Kidney (tissue), 14 donors: Measurements from ENCODE around the gene ITPKB. TPM values are rescaled to one million over a fixed set of nuclear protein-coding genes. Genes with fewer than 3 reads are reported as not detected.

Experiments used
- DNase-seq, 5 donors: peaks; one replicate each; pipeline ENCODE4 v3.0.0-alpha.2; 2013 to 2020
- FAIRE-seq: peaks from 2 replicates; lab custom pipeline; 2012; peaks lifted over from hg19 to GRCh38; lab: Jason Lieb, UNC
- H3K27ac ChIP-seq, 2 donors: one replicate each; pipeline ENCODE4 v1.7.0; 2013; ENCODE audit warnings: low read depth in 2 of 2, low read length in 2 of 2, inconsistent platforms in 1 of 2
- H3K27me3 ChIP-seq: one replicate; pipeline ENCODE4 v1.7.1; 2013; ENCODE audit warnings: low read length, inconsistent platforms; ENCODE audit not compliant: control insufficient read depth, insufficient read depth
- H3K36me3 ChIP-seq, 3 donors: one replicate each; pipeline versions ENCODE4 v1.7.0 to v1.7.1; 2013; ENCODE audit warnings: low read length in 3 of 3, control low read depth in 1 of 3, inconsistent platforms in 1 of 3; ENCODE audit not compliant: insufficient read depth in 3 of 3, control insufficient read depth in 2 of 3
- H3K4me1 ChIP-seq, 3 donors: one replicate each; pipeline versions ENCODE4 v1.7.0 to v1.7.1; 2013; ENCODE audit warnings: low read length in 3 of 3, inconsistent platforms in 1 of 3, low read depth in 1 of 3; ENCODE audit not compliant: control insufficient read depth in 2 of 3, insufficient read depth in 2 of 3
- H3K4me3 ChIP-seq, 3 donors: one replicate each; pipeline versions ENCODE4 v1.7.0 to v1.8.1; 2013; ENCODE audit warnings: low read length in 3 of 3, control low read depth in 1 of 3, inconsistent platforms in 1 of 3
- H3K9ac ChIP-seq, 3 donors: one replicate each; pipeline versions ENCODE4 v1.7.0 to v1.7.1; 2013; ENCODE audit warnings: low read length in 3 of 3, control low read depth in 1 of 3, inconsistent platforms in 1 of 3
- H3K9me3 ChIP-seq, 3 donors: one replicate each; pipeline versions ENCODE4 v1.7.0 to v1.7.1; 2013; ENCODE audit warnings: low read length in 3 of 3, control low read depth in 1 of 3, inconsistent platforms in 1 of 3; ENCODE audit not compliant: control insufficient read depth in 2 of 3, insufficient read depth in 1 of 3
- intact Hi-C: fragments of 100-400 bp; cut with DNase I; formaldehyde crosslinking; loops from one replicate; pipeline ENCODE4 v1.11.1; 2022
- polyA plus RNA-seq: library from polyadenylated mRNA; stranded (reverse); fragments of 350-450 nt; fragmentation: Illumina TruSeq; extraction: RNeasy Lipid Tissue Mini Kit (QIAGEN cat#74804); gene quantifications from one replicate; pipeline ENCODE4 v1.2.3, GENCODE V29; 2014; ENCODE audit warnings: low read depth, low replicate concordance; ENCODE audit not compliant: insufficient read depth
- total RNA-seq: library from RNA; stranded (reverse); fragmentation: NEBNext Ultra II Directional; extraction: Animal tissue kit (Norgen Biotek cat#: 25700); gene quantifications from one replicate; pipeline ENCODE4 v1.2.1, GENCODE V29; 2021
- TF ChIP-seq, protein P1 (sequence below): IDR thresholded peaks from 3 replicates; pipeline ENCODE4 v1.5.1; 2012; ENCODE audit warnings: mild to moderate bottlenecking, moderate library complexity, borderline replicate concordance; ENCODE audit not compliant: insufficient read depth; ENCODE audit errors: extremely low read depth
- donor health status: control.
- donor health status: control.
- donor health status: control.
- donor health status: control.
- donor health status: control.
- donor health status: DM: yes; HTN: yes; CAD: no.
- donor health status: Normal renal cell carcinoma (clear cell type).

Gene ITPKB
- total and polyA plus RNA-seq, 2 donors from 2014 or later = 20.2 to 39.3 TPM

GRCh38 chr1:226696547-226696946, 42.5 kb downstream of the ITPKB start:
- TF ChIP-seq, protein P1, sequence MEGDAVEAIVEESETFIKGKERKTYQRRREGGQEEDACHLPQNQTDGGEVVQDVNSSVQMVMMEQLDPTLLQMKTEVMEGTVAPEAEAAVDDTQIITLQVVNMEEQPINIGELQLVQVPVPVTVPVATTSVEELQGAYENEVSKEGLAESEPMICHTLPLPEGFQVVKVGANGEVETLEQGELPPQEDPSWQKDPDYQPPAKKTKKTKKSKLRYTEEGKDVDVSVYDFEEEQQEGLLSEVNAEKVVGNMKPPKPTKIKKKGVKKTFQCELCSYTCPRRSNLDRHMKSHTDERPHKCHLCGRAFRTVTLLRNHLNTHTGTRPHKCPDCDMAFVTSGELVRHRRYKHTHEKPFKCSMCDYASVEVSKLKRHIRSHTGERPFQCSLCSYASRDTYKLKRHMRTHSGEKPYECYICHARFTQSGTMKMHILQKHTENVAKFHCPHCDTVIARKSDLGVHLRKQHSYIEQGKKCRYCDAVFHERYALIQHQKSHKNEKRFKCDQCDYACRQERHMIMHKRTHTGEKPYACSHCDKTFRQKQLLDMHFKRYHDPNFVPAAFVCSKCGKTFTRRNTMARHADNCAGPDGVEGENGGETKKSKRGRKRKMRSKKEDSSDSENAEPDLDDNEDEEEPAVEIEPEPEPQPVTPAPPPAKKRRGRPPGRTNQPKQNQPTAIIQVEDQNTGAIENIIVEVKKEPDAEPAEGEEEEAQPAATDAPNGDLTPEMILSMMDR = no peak
- Histone ChIP-seq H3K27me3 (no peaks in the 10 kb centered on the region), H3K4me1 (peaks cover 0 to 11% (median 8%) of the 10 kb centered on the region in 3 donors), H3K27ac (peak overlapping the region in 1 of 2 donors; percentile 44), H3K4me3 (no peak overlapping the region), H3K9me3 (no peaks in the 10 kb centered on the region), H3K36me3 (peaks cover 0 to 7% (median 4%) of the 10 kb centered on the region in 3 donors), H3K9ac (peak overlapping the region in 1 of 3 donors; percentile 43)
- FAIRE-seq (no peak), DNase-seq (no peak)
- intact Hi-C loops = no loop called here

DNA sequence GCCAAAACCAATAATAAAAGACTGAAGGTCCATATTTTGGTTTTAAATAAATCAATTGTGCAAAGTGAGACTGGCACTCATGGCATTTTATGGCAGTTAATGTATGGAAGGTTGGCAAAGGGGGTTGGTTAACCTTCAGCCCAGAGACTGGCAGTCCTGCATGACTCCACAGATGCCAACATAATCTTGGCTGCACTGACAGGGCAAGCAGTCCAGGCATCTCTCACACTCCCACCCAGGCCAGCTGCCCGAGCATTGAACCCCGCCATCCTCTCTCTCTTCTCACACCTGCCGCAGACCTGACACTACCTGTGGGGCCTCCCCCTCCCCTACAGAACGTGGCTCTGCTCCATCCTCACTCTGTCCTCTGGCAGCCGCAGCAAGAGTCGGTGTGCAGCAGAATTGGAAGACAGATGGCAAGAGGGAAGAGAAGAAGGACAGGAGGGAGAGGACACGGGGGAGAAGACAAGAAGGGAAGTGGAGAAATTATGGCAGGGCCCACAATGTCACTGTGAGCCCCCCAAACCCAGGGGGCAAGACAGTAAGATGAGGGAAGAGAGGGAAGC, 43.7 kb downstream of the ITPKB start:
- H3K9ac ChIP-seq = no peak overlapping the region
- TF ChIP-seq, protein P1 = no peak
- peaks cover 0 to 17% (median 8%) of the 10 kb centered on the region in 3 donors for H3K4me1 ChIP-seq
- H3K9me3 ChIP-seq = no peaks in the 10 kb centered on the region
- FAIRE-seq (no peak), DNase-seq (no peak)
- intact Hi-C loops = no loop called here
- no peak overlapping the region for H3K4me3 ChIP-seq
- H3K36me3 ChIP-seq = peaks cover 0 to 7% (median 4%) of the 10 kb centered on the region in 3 donors
- H3K27me3 ChIP-seq = no peaks in the 10 kb centered on the region
- no peak overlapping the region for H3K27ac ChIP-seq

DNA sequence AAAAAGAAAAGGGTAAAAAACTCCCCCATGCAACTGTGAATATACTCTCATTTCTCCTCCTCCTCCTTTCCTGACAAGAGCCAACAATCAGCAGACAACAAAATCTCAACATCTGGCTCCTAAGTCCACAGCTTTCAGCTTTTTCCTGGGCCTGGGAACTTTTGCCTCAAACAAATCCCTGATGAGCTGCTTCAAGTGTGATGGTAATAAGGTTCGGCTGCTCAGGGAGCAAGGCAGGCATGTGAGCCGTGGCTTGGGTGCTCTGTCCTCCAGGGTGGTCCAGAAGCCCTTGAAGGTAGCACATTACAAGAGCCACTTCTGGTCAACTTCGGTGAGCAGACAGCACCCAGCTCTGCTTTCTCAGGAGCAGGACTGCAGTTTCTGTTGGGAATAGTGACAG, 46.3 kb downstream of the ITPKB start:
- TF ChIP-seq, protein P1 = no peak
- no peak overlapping the region for H3K9ac ChIP-seq
- H3K9me3 ChIP-seq = no peaks in the 10 kb centered on the region
- H3K27ac ChIP-seq = no peak overlapping the region
- H3K4me1 ChIP-seq = peaks cover 0 to 18% (median 13%) of the 10 kb centered on the region in 3 donors
- H3K36me3 ChIP-seq = peaks cover 0 to 4% (median 0%) of the 10 kb centered on the region in 3 donors
- DNase-seq (no peak), FAIRE-seq (no peak)
- intact Hi-C loops = no loop called here
- no peaks in the 10 kb centered on the region for H3K27me3 ChIP-seq
- H3K4me3 ChIP-seq = no peak overlapping the region
